Hepatocyte (in vitro differentiated cells): ENCODE measurements around the gene TTC28. TPM values are rescaled to one million over a fixed set of nuclear protein-coding genes. Genes with fewer than 3 reads are reported as not detected.

Experiments
- DNase-seq: peaks from one replicate; pipeline ENCODE4 v3.0.0-alpha.2; 2016; ENCODE audit warnings: low spot score
- H2AFZ ChIP-seq: fragments of 200-600 bp; sonication (generic); 2 replicates; pipeline ENCODE4 v1.6.0; 2016; ENCODE audit warnings: antibody characterized with exemption, mild to moderate bottlenecking
- H3K27ac ChIP-seq: fragments of 200-600 bp; sonication (generic); 2 replicates; pipeline ENCODE4 v1.5.1; 2016; ENCODE audit warnings: mild to moderate bottlenecking
- H3K27me3 ChIP-seq: fragments of 200-600 bp; sonication (generic); 2 replicates; pipeline ENCODE4 v1.6.1; 2016
- H3K36me3 ChIP-seq: fragments of 200-600 bp; sonication (generic); replicated peaks from 2 replicates; pipeline ENCODE4 v1.5.1; 2016; ENCODE audit warnings: low read depth; ENCODE audit not compliant: insufficient read depth
- H3K4me1 ChIP-seq: fragments of 200-600 bp; sonication (generic); 2 replicates; pipeline ENCODE4 v1.5.1; 2016; ENCODE audit warnings: mild to moderate bottlenecking, moderate library complexity; ENCODE audit not compliant: insufficient read depth
- H3K4me2 ChIP-seq: fragments of 200-600 bp; sonication (generic); 2 replicates; pipeline ENCODE4 v1.6.0; 2016
- H3K4me3 ChIP-seq: fragments of 200-600 bp; sonication (generic); 2 replicates; pipeline ENCODE4 v1.5.1; 2016; ENCODE audit warnings: mild to moderate bottlenecking
- H3K79me2 ChIP-seq: fragments of 200-600 bp; sonication (generic); 2 replicates; pipeline ENCODE4 v1.6.0; 2017; ENCODE audit warnings: mild to moderate bottlenecking
- H3K9me2 ChIP-seq: fragments of 200-600 bp; sonication (generic); replicated peaks from 2 replicates; pipeline ENCODE4 v1.6.0; 2017; ENCODE audit warnings: mild to moderate bottlenecking; ENCODE audit not compliant: insufficient read depth
- H3K9me3 ChIP-seq: fragments of 200-600 bp; sonication (generic); 2 replicates; pipeline ENCODE4 v1.5.1; 2016; ENCODE audit warnings: low read depth, mild to moderate bottlenecking
- H4K20me1 ChIP-seq: fragments of 200-600 bp; sonication (generic); 2 replicates; pipeline ENCODE4 v1.6.0; 2016; ENCODE audit warnings: mild to moderate bottlenecking; ENCODE audit not compliant: insufficient read depth, poor library complexity, severe bottlenecking
- EZH2 ChIP-seq: fragments of 200-600 bp; sonication (generic); IDR thresholded peaks from 2 replicates; pipeline ENCODE4 v1.6.1; 2016; ENCODE audit warnings: antibody characterized with exemption, mild to moderate bottlenecking, borderline replicate concordance
- EZH2phosphoT487 ChIP-seq: fragments of 200-600 bp; sonication (generic); IDR thresholded peaks from one replicate; pipeline ENCODE4 v1.6.1; 2018; ENCODE audit warnings: antibody characterized with exemption, mild to moderate bottlenecking, low read depth, moderate library complexity; ENCODE audit not compliant: unreplicated experiment, severe bottlenecking
- WGBS: methylation state at CpG from one replicate; pipeline ENCODE4 v1.1.6; 2016; ENCODE audit warnings: low lambda C conversion rate; ENCODE audit errors: missing lambda C conversion rate; 5-methylcytosine and 5-hydroxymethylcytosine counted together
- polyA plus RNA-seq: library from polyadenylated mRNA; unstranded; fragments of >200 nt; fragmentation: Nextera tagmentation; extraction: Ambion mirVana; gene quantifications from 2 replicates; pipeline ENCODE4 v1.2.1, GENCODE V29; 2016
- total RNA-seq: library from RNA; depleted of rRNA; stranded (reverse); fragments of >200 nt; gene quantifications from 2 replicates; pipeline ENCODE4 v1.2.3, GENCODE V29; 2014
- TF ChIP-seq, protein P1 (sequence below): fragments of 200-600 bp; sonication (generic); IDR thresholded peaks from 2 replicates; pipeline ENCODE4 v1.5.1; 2016; ENCODE audit warnings: antibody characterized with exemption, mild to moderate bottlenecking; ENCODE audit not compliant: poor library complexity

TTC28 gene
- total and polyA plus RNA-seq, 2 experiments from 2014 or later: 14.7 to 30.4 TPM

DNA sequence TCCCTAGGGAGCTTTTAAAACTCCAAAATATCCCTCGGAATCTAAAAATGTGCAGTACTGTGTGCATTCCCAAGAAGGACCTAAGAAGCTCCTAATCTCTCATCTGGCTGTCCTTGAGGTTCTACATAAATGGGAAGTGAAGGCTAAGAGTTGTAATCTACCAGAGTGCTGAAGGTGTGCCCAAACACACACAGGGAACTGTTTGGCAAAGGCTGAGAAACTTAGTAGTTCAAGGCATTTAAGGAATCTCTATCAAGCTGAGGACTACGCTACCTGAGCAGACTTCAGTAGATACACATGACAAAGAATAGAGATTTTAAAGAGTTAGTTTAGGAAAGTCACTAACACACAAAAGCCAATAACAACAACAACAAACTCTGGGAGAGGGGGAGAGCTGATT, 71.1 kb downstream of the TTC28 start:
- TF ChIP-seq EZH2phosphoT487: no peak
- TF ChIP-seq EZH2: no peak
- TF ChIP-seq, protein P1, sequence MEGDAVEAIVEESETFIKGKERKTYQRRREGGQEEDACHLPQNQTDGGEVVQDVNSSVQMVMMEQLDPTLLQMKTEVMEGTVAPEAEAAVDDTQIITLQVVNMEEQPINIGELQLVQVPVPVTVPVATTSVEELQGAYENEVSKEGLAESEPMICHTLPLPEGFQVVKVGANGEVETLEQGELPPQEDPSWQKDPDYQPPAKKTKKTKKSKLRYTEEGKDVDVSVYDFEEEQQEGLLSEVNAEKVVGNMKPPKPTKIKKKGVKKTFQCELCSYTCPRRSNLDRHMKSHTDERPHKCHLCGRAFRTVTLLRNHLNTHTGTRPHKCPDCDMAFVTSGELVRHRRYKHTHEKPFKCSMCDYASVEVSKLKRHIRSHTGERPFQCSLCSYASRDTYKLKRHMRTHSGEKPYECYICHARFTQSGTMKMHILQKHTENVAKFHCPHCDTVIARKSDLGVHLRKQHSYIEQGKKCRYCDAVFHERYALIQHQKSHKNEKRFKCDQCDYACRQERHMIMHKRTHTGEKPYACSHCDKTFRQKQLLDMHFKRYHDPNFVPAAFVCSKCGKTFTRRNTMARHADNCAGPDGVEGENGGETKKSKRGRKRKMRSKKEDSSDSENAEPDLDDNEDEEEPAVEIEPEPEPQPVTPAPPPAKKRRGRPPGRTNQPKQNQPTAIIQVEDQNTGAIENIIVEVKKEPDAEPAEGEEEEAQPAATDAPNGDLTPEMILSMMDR: no peak
- Histone ChIP-seq H2AFZ (no peak overlapping the region), H4K20me1 (no peaks in the 10 kb centered on the region), H3K27me3 (no peaks in the 10 kb centered on the region), H3K4me3 (no peak overlapping the region), H3K79me2 (peaks cover 2% of the 10 kb centered on the region), H3K4me1 (no peaks in the 10 kb centered on the region), H3K36me3 (no peaks in the 10 kb centered on the region), H3K27ac (no peak overlapping the region), H3K9me2 (no peaks in the 10 kb centered on the region), H3K9me3 (no peaks in the 10 kb centered on the region), H3K4me2 (no peak overlapping the region)
- DNase-seq: no peak
- 78% methylated on average over 2 of the region's 2 CpGs for WGBS

DNA sequence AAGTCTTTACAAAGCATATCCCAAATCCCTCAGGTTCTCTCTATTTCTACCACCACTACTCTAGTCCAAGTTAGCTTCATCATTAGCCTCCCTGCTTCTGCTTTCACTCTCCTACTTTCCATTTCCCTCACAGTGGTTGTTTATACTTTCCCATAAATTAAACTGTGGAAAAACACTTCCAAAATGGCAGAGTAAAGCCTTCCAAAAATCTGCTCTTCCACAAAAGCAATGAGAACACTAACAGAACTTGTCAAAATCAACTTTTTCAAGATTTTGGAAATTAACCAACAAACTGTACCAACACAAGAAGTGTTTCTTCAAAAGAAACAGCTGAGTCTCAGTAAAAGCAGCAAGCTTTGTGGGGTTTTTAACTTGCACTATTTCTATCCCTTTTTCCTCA, 71.8 kb downstream of the TTC28 start:
- no peaks in the 10 kb centered on the region for H3K4me1 ChIP-seq
- H4K20me1 ChIP-seq: no peaks in the 10 kb centered on the region
- peak overlapping the region; percentile 30 for H3K4me2 ChIP-seq
- H3K9me2 ChIP-seq: no peaks in the 10 kb centered on the region
- peaks cover 2% of the 10 kb centered on the region for H3K79me2 ChIP-seq
- no peak for DNase-seq
- no peaks in the 10 kb centered on the region for H3K9me3 ChIP-seq
- no peaks in the 10 kb centered on the region for H3K36me3 ChIP-seq
- no peak overlapping the region for H2AFZ ChIP-seq
- TF ChIP-seq EZH2phosphoT487 (no peak), EZH2 (no peak)
- TF ChIP-seq, protein P1: no peak
- no peak overlapping the region for H3K4me3 ChIP-seq
- H3K27me3 ChIP-seq: no peaks in the 10 kb centered on the region
- H3K27ac ChIP-seq: peak overlapping the region; percentile 37

DNA sequence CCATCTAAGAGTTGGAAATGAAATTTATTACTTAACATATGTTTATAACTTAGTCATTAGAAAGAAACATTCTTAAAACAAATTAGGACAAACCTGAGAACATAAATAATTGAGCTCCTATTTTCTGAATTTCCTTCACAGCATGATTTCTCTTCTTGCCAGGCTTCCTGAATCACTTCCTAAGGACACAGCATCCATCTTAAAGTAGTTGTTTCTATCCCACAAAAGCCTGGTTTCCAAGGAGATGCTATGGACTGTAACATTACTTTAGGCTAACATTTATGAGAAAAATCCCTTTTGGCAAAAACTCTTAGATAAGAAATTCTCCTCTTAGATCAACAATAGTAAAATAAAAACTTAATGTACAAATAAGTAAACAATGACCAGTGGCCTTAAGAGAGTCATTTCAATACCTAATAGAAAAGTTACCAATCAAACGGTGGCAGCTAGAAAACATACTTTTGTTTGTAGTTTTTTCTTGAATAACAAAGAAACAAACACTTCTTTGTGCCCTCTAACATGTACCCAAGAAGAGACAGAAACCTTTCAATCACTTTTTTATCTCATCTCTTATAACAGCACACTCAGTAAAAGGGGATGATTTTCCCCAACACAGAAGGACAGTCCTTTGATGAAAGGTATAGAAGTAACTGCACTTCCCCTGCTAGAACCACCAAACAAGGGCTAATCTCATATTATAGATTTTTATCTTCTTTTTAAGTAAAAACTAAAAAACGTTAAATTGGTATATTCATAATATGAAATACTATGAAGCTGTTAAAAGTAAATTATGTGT, 74.5 kb downstream of the TTC28 start:
- Histone ChIP-seq H3K9me3 (no peaks in the 10 kb centered on the region), H3K4me3 (no peak overlapping the region), H3K4me1 (no peaks in the 10 kb centered on the region), H3K4me2 (no peak overlapping the region), H2AFZ (no peak overlapping the region), H3K36me3 (no peaks in the 10 kb centered on the region), H3K27ac (no peak overlapping the region), H3K79me2 (no peaks in the 10 kb centered on the region), H4K20me1 (no peaks in the 10 kb centered on the region), H3K27me3 (no peaks in the 10 kb centered on the region), H3K9me2 (no peaks in the 10 kb centered on the region)
- DNase-seq: no peak
- TF ChIP-seq, protein P1: no peak
- TF ChIP-seq EZH2phosphoT487: no peak
- no peak for TF ChIP-seq EZH2
- WGBS: 55% methylated on average over 2 of the region's 2 CpGs

DNA sequence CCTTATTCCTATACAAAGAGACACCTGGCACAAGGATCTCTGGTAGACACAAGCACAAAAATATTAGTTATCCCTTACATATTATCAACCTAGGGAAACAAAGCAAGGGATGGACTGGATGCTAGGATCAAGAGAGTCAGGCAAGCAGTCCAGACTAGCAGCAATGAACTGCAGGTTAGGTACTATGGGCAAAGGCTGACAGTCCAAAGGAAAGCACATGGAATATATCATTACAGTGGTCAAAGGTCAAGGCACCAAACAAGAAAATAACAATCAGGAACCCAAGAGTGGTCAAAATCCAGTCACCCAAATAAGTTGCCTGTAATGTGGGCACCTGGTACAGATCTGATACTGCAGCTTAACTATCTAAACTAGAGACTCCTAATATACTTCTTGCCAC, 77.7 kb downstream of the TTC28 start:
- H2AFZ ChIP-seq: no peak overlapping the region
- no peaks in the 10 kb centered on the region for H3K27me3 ChIP-seq
- H3K4me3 ChIP-seq: no peak overlapping the region
- DNase-seq: no peak
- H3K79me2 ChIP-seq: no peaks in the 10 kb centered on the region
- H3K9me2 ChIP-seq: no peaks in the 10 kb centered on the region
- no peak for TF ChIP-seq EZH2
- TF ChIP-seq, protein P1: no peak
- TF ChIP-seq EZH2phosphoT487: no peak
- no peaks in the 10 kb centered on the region for H3K36me3 ChIP-seq
- no peaks in the 10 kb centered on the region for H4K20me1 ChIP-seq
- H3K4me2 ChIP-seq: no peak overlapping the region
- no peaks in the 10 kb centered on the region for H3K4me1 ChIP-seq
- H3K9me3 ChIP-seq: no peaks in the 10 kb centered on the region
- H3K27ac ChIP-seq: no peak overlapping the region
